SK-N-MC (cell line): ENCODE measurements around the gene NME2.

Source experiments
- EZH2 ChIP-seq: fragments of 200-600 bp; sonication (generic); IDR thresholded peaks from one replicate; pipeline ENCODE4 v1.6.1; 2017; ENCODE audit warnings: antibody characterized with exemption
- FOXP2 ChIP-seq: optimal IDR thresholded peaks from 2 replicates; pipeline ENCODE3; 2011; ENCODE audit warnings: mild to moderate bottlenecking, moderate library complexity; ENCODE audit not compliant: insufficient read depth; ENCODE audit errors: extremely low read length, control extremely low read depth
- POLR2AphosphoS5 ChIP-seq: IDR thresholded peaks from 2 replicates; pipeline ENCODE4 v1.6.1; 2012; ENCODE audit warnings: mild to moderate bottlenecking, low read depth, low read length, borderline replicate concordance

- TF ChIP-seq EZH2 (no peak), POLR2AphosphoS5 (no peak), FOXP2 (no peak)
These were observed 472 bp upstream of the NME2 start for GRCh38 chr17:51165680-51166197.
